Measurements from ENCODE around the gene PCP4L1.

Gene PCP4L1

GRCh38 chr1:161324020-161324419, 65.5 kb downstream of the PCP4L1 start:
- no peak for DNase-seq

- DNase-seq: no peak
Measured at GRCh38 chr1:161330346-161330745, 71.8 kb downstream of the PCP4L1 start.

- no peak for DNase-seq
Measured at GRCh38 chr1:161333166-161333565, 74.6 kb downstream of the PCP4L1 start.

All from midbrain (tissue), 1 donor.